Medulla oblongata (tissue), 1 donor: ENCODE measurements around the gene ISL2.
A peak's percentile ranks its signal among the peaks of the same experiment; 100 is the strongest.

Experiments used
- DNase-seq: peaks from one replicate; pipeline ENCODE4 v3.0.0-alpha.2; 2015; ENCODE audit errors: extremely low spot score

ISL2 gene

DNA sequence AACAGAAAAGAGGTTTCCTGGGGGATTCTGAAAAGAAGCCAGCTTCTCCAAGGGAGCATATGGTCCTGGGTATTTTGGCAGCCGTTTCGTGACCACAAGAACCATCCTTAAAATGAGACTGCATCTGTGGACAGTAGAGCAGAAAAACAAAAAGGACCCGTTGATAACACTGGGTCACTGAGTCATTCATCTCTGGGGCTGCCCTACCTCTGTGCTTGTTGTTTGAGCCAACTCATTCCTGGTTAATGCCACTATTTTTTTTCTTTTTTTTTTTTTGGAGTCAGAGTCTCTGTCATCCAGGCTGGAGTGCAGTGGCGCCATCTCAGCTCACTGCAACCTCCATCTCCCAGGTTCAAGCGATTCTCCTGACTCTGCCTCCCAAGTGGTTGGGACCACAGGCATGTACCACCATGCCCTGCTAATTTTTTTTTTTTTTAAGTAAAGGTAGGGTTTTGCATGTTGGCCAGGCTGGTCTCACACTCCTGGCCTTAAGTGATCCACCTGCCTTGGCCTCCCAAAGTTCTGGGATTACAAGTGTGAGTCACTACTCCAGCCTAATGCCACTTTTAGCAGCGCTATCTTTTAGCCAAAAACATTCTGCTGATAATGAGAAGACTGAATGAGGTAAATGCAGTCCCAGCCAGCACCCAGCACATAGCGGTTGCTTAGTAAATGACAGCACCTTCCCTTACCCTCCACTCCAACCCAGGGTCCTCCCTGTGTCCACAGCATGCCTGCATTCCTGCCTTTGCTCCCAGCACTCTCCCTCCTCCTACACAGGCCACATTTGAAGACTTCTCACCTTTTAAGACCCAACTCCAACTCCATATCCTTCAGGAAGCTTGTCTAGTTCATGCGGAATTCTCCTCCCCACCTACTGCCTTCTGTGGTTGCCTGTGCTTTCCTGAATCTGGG, 9.1 kb upstream of the ISL2 start:
- DNase-seq: no peak

DNA sequence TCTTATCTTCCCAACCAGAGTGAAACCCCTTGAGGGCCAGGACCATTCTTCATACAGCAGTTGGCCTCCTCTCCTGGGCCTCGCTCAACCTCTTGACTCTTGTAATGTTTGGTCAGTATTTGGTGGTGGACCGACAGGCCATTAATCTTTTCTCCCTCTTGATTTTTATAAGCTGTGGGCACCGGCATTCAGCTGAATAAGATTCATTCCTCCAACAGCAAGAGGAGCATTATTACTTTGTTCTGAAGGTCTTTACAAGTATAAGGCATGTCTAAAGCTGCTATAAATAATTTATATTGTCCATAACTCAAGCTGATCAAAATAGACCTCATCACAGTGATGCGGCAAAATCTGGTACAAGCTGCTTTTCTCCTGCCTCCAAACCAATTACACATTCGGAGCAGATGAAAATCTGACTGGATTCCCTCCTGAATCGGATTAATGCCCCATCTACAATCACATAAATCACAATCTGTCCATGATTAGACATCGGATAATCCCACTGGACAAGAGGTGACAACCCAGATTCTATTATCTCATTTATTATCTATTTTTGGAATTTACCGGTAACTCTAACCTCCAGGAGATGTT, 8.4 kb upstream of the ISL2 start:
- DNase-seq: no peak

DNA sequence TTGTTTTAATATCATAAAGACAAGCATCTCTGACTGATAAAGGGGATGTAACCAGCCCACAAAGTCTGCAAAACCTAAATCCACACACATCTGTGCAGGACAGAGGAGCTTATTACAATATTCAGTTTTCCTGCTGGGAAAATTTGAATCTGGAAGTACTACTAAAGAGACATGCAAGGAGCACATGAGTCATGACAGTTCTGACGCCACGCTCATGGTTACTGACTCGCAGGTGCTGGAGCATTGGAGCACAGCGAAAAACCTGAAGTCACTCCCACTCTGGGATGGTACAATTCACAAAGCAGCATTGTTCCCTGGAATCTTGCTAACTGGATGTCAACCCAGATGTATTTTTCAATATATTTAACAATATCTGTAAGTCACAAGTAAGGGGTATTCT, 7.6 kb upstream of the ISL2 start:
- no peak for DNase-seq

DNA sequence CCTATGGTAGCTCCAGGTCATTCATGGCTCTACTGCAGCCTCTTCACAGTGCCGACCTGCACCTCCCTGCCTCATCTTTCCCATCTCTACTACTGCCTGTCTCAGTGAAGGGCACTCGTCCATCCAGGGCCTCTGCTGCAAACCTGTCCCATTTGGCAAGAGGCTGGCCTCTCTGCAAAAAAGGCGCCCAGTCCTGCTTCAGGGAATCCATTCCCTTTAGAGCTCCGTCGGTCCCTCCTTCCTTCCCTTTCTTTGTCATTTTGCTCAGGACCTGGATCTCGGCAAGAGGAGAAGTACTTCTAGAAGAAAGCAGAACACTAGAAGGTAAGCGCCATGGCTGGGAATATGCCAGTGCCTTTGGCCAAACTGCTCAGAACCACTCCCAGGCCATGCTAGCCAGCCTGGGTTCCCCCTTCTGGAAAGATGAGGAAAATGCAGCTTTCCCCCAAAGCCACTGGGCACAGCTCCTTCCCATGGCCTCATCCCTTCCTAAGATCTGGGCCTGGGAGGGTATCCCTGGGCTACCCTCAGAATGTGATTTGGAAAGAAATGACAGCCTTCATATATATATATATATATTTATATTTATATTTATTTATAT, 6.4 kb upstream of the ISL2 start:
- peak; percentile 42 for DNase-seq

DNA sequence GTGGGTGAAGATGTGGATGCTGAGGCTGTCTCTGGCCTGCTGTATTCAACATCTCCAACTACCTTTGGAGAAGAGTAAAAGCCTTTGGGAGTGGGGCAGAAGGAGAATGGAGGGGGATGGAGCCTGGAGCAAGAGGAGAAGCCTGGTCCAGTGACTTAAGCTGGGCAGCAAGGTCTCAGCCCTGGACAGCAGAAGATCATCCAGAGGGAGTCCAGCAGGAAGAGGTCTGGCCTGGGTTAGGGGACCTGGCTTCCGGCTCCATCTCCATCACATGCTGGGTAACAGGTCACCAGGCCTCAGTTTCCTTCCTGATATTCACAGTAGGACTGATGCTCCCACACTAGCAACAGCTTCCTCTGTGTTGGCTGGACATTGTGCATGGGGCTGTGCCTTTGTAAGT, 3.8 kb upstream of the ISL2 start:
- no peak for DNase-seq

DNA sequence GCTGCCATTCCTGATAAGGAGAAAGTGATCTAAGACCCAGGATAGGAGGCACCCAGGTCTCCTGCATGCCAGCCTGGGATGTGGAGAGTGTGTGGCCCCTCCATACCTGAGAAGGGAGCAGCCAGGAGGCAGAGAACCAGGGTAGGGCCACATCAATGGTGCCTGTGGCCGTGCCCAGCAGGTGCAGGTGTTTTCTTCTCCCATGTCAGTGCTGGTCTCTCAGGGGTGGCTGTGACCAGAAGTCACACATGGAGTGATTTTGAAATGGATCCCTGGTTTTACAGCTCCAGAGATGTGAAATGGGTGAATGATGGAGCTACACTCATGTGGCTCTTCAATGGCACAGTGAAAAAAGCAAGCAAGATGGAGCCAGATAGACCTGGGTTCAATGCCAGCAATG, 3.3 kb upstream of the ISL2 start:
- DNase-seq: no peak

DNA sequence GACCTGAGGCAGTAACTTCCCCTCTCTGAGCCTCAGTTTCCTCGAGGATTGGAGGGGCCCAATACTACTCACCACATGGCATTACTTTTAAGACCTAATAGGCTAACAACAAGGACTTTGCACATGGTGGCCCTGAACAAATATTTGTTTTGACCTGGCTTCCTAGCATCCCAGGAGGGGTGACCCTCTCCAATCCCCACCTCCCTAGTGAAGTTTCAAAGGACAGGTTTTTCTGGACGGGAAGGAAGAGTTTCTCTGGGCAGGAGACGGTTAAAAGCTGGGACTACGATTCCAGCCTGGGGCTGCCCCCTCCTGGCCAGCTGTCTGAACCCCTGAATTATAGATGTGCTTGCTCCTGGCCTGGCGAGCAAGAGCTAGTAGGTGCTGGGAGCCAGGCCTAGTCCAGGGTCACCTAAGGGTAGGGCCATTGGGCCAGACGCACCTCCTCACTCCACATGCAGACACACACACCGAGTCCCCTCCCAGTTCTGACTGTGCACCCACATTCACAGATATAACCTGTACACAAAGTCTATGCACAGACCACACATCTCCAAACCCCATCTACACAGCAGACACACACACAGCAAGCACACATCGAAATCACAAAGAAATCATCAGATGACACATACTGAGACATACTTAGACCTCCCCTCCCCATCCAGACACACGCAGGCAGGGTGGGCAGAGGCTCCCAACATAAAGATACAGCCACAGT, 2.7 kb upstream of the ISL2 start:
- no peak for DNase-seq

DNA sequence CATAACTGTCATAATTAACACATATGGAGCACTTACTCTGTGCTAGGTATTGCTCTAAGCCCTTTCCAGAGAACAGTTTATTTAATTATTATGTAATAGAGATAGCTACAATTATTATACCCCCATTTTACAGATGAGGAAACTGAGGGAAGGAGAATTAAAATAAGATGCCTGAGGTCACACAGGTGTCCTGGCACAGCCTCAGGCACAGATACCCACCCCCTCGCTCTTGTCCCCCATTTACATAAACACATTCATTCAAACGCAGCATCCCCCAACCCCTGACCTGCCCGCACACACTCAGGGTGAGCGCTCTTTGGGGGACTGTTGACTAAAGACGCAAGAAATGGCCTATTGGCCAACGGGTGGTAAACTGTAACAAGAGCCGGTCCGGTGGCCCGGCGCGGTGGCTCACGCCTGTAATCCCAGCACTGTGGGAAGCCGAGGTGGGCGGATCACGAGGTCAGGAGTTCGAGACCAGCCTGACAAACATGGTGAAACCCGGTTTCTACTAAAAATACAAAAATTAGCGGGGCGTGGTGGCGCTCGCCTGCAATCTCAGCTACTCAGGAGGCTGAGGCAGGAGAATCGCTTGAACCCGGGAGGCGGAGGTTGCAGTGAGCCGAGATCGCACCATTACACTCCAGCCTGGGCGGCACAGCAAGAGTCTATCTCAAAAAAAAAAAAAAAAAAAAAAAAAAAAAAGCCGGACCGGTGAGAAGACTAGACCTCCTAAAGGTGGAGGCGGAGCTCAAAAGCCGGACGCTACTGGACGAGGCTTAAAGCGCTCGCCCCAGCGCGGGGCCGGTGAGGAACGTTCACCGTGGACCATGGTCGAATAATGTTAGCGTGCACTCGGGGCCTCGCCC, 1.9 kb upstream of the ISL2 start:
- no peak for DNase-seq

DNA sequence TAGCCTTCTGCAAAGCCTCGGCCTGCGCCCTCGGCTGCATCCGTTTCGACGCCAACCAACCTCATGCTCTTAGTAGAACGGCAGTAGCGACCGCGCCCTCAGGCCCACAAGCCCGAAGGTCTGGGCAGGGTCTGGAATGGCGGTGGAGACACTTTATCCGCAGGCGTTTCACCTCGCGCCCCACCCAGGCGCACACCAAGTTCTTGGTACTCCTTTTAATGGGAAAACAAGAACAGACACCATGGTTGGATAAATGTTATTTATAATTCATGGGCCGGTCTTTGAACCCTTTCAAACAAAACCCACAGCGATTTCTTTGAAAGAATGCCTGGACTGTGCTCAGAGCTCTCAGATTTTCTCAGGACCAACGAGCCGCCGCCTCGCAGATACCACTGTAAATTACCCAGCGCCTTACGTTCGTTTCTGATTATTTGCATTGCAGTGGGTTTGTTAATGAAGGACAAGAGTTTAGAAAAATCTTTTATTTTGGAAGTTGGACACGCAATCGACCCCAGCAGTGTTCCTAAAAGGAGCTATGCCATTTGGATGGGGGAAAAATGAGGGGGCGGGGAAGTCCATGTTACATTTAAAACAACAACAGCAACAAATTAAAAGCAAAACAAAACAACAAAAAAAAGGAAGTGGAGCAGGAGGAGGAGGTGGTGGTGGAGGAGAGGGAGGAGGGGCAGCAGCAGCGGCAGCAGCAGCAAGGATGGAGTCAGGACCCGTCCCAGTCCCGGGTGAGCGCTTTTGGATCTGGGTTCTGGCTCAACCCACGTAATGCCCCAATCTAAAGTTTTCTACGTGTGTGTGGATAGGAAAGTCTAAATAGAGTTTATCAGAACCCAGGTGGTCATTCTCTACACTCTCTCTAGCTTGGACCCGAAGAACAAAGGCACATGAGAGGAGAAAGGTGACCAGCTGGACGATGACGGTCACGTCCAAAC, 993 bp upstream of the ISL2 start:
- no peak for DNase-seq

DNA sequence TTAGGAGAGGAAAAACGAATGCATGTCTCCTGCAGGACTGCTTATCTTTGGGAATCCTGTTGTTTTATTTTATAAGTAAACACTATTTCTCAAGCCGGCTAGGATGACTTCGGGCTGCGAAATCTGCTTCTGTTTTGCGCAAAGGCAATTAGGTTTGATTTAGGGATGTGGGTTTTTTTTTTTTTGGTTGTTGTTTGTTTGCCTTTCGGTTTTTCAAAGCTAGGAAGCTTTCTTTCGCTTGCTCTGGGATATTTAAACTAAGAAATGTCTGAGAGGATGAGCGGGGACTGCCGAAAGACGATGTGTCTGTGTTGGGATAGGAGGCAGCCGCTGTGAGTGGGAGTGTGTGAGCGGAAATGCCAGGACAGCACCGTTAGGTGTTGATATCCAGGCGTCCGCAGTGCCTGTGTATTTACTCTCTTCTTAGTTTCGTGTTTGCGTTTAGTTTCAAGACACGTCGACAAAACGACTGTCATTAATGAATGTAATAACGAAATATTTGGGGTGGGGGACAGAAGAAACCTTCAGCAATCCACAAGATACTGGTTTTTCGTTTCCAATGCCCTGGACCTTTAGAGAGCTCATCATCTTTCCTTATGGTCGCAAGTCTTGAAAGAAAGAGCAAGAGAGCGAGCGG, 604 bp downstream of the ISL2 start:
- DNase-seq: no peak

DNA sequence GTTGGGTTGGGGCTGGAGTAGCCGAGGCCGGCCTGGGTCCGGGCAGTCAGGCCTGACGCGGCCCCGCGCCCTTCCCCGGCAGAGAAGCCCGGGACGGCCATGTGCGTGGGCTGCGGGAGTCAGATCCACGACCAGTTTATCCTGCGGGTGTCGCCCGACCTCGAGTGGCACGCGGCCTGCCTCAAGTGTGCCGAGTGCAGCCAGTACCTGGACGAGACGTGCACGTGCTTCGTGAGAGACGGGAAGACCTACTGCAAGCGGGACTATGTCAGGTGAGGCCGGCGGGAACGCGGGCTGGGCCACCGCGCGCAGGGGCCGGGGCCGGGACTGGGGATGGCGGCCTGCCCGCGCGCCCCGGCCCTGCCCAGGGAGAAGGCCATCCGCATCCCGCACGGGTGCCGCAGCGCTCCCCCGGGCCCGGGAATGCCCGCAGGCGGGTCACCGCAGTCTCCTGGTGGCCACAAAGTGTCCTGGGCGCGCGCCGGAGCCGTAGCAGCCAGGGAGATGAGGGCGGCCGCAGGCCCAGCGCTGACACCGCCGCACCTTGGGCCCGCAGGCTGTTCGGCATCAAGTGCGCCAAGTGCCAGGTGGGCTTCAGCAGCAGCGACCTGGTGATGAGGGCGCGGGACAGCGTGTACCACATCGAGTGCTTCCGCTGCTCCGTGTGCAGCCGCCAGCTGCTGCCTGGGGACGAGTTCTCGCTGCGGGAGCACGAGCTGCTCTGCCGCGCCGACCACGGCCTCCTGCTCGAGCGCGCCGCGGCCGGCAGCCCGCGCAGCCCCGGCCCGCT, 1.3 kb downstream of the ISL2 start:
- DNase-seq: no peak

DNA sequence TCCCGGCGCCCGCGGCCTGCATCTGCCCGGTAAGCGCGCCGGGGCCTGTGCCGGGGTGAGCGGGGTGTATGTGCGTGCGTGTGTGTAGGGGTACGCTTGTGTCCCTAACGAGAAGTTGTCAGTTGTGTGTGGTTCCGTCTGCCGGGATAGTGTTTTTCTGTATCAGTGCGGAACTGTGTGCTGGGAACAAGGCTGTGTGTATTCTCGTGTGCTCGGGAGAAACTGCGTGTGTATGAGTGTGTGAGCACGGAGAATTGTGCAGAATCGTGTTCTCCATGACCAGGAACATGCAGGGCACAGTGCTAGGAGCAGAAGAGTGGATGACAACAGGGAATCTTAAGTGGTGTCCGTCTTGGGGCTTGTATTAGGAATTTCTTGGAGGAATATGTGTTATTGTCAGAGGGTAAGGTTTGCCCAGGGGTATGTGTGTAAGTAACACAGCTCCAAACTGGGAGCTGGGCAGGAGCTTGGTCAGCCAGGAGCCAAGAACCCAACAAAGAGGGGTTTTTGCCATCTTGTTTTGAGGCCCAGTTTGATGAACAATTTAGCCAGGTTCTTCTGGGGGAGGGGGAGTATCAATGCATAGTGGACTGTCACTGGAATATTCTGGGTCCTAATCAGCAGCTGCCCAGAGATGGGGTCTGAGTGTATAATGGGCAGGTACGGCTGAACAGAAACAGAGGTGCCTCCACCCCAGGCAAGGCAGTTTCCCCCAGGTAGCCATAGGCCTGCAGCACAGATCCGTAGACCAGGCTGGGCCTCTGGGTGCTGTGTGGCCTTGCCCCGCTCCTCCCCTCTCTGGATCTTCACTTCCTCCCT, 2.1 kb downstream of the ISL2 start:
- no peak for DNase-seq

DNA sequence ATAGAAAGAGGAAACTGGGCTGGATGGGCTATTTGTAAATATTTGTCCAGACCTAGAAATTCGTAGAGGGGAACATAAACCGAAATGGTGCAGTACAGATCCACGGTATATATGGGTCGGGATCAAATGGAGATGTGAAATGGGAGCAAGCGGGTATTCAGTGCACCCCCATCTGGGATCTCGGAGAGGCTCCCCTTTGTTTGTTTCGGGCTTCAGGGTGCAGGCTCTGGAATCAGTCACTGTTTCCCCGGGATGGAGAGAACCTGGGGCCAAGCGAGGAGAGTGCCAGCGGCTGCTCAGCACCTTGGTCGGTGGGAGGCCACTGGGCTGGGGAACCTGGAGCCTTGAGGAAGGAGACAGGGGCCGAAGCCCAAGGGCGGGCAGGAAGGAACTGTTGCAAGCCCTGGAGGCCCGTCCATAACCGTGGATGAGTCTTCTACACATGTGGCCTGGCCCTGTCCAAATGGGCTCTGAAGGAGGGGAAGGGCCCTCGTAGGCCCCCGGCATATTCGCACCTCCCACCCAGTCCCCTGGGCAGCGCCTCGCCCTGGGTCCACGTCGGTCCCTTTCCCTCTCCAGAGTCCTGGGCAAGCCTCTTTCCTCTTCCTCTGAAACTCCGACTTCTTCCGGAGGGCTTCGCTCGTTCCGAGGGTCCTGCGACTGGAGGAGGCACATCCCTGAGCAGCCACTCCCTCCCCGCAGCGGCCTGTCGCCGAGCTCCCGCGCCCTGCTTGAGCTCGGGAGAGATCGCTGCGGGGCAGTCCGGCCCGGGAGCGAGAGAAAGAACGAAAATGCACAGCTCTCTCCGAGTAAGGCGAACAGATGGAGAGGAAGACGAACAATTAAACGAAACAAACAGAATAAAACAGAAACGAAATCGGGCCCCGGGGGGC, 3.0 kb downstream of the ISL2 start:
- DNase-seq: no peak

DNA sequence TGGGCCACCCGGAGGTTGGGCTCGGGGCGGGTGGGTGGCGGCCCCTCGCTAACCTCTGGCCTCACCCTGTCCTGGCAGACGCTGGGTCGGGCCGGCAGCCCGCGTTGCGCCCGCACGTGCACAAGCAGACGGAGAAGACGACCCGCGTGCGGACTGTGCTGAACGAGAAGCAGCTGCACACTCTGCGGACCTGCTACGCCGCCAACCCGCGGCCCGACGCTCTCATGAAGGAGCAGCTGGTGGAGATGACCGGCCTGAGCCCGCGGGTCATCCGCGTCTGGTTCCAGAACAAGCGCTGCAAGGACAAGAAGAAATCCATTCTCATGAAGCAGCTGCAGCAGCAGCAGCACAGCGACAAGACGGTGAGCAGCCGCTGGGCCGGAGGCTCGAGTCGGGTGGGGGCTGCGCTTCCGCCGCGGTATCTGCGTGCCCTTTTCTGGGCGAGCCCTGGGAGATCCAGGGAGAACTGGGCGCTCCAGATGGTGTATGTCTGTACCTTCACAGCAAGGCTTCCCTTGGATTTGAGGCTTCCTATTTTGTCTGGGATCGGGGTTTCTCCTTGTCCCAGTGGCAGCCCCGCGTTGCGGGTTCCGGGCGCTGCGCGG, 3.7 kb downstream of the ISL2 start:
- DNase-seq: no peak

DNA sequence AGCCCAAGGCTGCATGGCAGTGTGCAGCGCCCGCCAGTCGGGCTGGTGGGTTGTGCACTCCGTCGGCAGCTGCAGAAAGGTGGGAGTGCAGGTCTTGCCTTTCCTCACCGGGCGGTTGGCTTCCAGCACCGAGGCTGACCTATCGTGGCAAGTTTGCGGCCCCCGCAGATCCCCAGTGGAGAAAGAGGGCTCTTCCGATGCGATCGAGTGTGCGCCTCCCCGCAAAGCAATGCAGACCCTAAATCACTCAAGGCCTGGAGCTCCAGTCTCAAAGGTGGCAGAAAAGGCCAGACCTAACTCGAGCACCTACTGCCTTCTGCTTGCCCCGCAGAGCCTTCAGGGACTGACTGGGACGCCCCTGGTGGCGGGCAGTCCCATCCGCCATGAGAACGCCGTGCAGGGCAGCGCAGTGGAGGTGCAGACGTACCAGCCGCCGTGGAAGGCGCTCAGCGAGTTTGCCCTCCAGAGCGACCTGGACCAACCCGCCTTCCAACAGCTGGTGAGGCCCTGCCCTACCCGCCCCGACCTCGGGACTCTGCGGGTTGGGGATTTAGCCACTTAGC, 4.3 kb downstream of the ISL2 start:
- no peak for DNase-seq

DNA sequence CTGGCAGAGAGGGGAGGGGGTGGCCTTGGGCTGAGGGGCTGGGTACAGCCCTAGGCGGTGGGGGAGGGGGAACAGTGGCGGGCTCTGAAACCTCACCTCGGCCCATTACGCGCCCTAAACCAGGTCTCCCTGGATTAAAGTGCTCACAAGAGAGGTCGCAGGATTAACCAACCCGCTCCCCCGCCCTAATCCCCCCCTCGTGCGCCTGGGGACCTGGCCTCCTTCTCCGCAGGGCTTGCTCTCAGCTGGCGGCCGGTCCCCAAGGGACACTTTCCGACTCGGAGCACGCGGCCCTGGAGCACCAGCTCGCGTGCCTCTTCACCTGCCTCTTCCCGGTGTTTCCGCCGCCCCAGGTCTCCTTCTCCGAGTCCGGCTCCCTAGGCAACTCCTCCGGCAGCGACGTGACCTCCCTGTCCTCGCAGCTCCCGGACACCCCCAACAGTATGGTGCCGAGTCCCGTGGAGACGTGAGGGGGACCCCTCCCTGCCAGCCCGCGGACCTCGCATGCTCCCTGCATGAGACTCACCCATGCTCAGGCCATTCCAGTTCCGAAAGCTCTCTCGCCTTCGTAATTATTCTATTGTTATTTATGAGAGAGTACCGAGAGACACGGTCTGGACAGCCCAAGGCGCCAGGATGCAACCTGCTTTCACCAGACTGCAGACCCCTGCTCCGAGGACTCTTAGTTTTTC, 4.9 kb downstream of the ISL2 start:
- no peak for DNase-seq
